Motor neuron (in vitro differentiated cells): ENCODE data around the gene SPEM3. TPM values are rescaled to one million over a fixed set of nuclear protein-coding genes. Genes with fewer than 3 reads are reported as not detected.

ENCODE experiments used
- ATAC-seq, 8 experiments: fragments of 200-7000 bp; cut with Tn5 transposase; replicated peaks in 6 of 8; 2 replicates each; pipeline ENCODE4 v1.8.0; 2021; ENCODE audit warnings: mild to moderate bottlenecking in 8 of 8, moderate library complexity in 8 of 8
- H3K27ac ChIP-seq, 2 donors: fragments of 250-450 bp; sonication (Bioruptor Pico); 2 replicates each; pipeline ENCODE4 v1.9.0; 2021; ENCODE audit warnings: antibody characterized with exemption in 2 of 2, mild to moderate bottlenecking in 2 of 2, moderate library complexity in 1 of 2
- H3K4me1 ChIP-seq, 2 donors: fragments of 250-450 bp; sonication (Bioruptor Pico); replicated peaks in 1 of 2; 2 replicates each; pipeline ENCODE4 v1.6.1; 2021; ENCODE audit warnings: antibody characterized with exemption in 2 of 2, mild to moderate bottlenecking in 2 of 2, moderate library complexity in 1 of 2
- H3K4me3 ChIP-seq, 5 donors: fragments of 250-450 bp; sonication (Bioruptor Pico); 2 replicates each; pipeline ENCODE4 v1.9.0; 2021; ENCODE audit warnings: antibody characterized with exemption in 5 of 5, mild to moderate bottlenecking in 5 of 5, moderate library complexity in 4 of 5
- WGBS, 10 experiments: fragments of 450-650 bp; shearing (Covaris generic); methylation state at CpG; one replicate each; pipeline ENCODE4 v1.0.0; 2022; 5-methylcytosine and 5-hydroxymethylcytosine counted together
- in situ Hi-C, 9 experiments: fragments of 400-800 bp; cut with MboI; loops; one replicate each; pipeline ENCODE4 v1.15.0; 2021; ENCODE audit warnings: low sequenced_read_pairs in 9 of 9, low pct_unique_long_range_greater_than_20kb in 2 of 9; ENCODE audit not compliant: unreplicated experiment in 9 of 9
- total RNA-seq, 8 experiments: library from RNA; unstranded; fragments of 300-600 nt; gene quantifications; 2 replicates each; pipeline versions ENCODE4 v1.2.3 to v1.2.4, GENCODE V29; 2022

SPEM3 gene
- 1 to 10 TPM in 1 of 8 experiments, under 1 TPM in 5, not detected in 2; 0.13 to 1.0 (median 0.32) TPM for total RNA-seq

- no peak for ATAC-seq
- 17 to 67% (median 46%) methylated on average over 1 to 3 of the region's 5 CpGs; no CpG with 5 or more reads in 2 of the 10 experiments for WGBS, 10 experiments
Observed at GRCh38 chr17:7428557-7428956, at the start of gene SPEM3. TSS of gene SPEM3 (plus strand) at chr17:7428857. CDS start at chr17:7428903, 46 bp downstream.

GRCh38 chr17:7379134-7379533 is 49.5 kb upstream of the SPEM3 start:
- WGBS, 10 experiments, result 67 to 100% (median 88%) methylated on average over 1 to 3 of the region's 3 CpGs
- in situ Hi-C loops, result no loop called here
- H3K4me1 ChIP-seq, result peaks cover 4 to 7% of the 10 kb centered on the region in 2 donors
- H3K27ac ChIP-seq, result no peak overlapping the region
- no peak for ATAC-seq
- no peak overlapping the region for H3K4me3 ChIP-seq

More at GRCh38 chr17:7428557-7428956, at the start of gene SPEM3:
- no peak within 1 kb of the TSS for H3K4me3 ChIP-seq
- H3K27ac ChIP-seq, result no peak within 1 kb of the TSS
- in situ Hi-C loops, result no loop called here
- peaks cover 0 to 4% of the 10 kb centered on the region in 2 donors for H3K4me1 ChIP-seq

GRCh38 chr17:7380321-7380720 is 48.3 kb upstream of the SPEM3 start:
- no peak overlapping the region for H3K4me3 ChIP-seq
- H3K27ac ChIP-seq, result no peak overlapping the region
- in situ Hi-C loops, result no loop called here
- 0 to 82% (median 32%) methylated on average over 2 to 7 of the region's 7 CpGs; no CpG with 5 or more reads in 5 of the 10 experiments for WGBS, 10 experiments
- ATAC-seq, result peak in 4 of 8 experiments; percentile 2 to 77 (median 56)
- peaks cover 10 to 15% of the 10 kb centered on the region in 2 donors for H3K4me1 ChIP-seq

- Histone ChIP-seq H3K27ac (no peak within 1 kb of the TSS), H3K4me3 (peak within 1 kb of the TSS in 2 of 5 donors; percentile 7 to 8), H3K4me1 (peaks cover 10 to 15% of the 10 kb centered on the region in 2 donors)
- in situ Hi-C loops, result no loop called here
- peak in 4 of 8 experiments; percentile 2 to 70 (median 47) for ATAC-seq
- WGBS, 10 experiments, result 0 to 60% (median 6%) methylated on average over 1 to 17 of the region's 52 CpGs; no CpG with 5 or more reads in 6 of the 10 experiments
Observed at GRCh38 chr17:7380855-7381683, 47.6 kb upstream of the SPEM3 start, which contains the start of gene TNK1. TSS of gene TNK1 (plus strand) at chr17:7381089. CDS start at chr17:7382927, 1,838 bp downstream.

- Histone ChIP-seq H3K4me3 (no peak overlapping the region), H3K27ac (no peak overlapping the region), H3K4me1 (peaks cover 10 to 15% of the 10 kb centered on the region in 2 donors)
- no peak for ATAC-seq
- WGBS, 10 experiments, result 20 to 100% (median 83%) methylated on average over 1 to 4 of the region's 10 CpGs; no CpG with 5 or more reads in 4 of the 10 experiments
- in situ Hi-C loops, result no loop called here
Observed at GRCh38 chr17:7382901-7383300, 45.8 kb upstream of the SPEM3 start.

DNA sequence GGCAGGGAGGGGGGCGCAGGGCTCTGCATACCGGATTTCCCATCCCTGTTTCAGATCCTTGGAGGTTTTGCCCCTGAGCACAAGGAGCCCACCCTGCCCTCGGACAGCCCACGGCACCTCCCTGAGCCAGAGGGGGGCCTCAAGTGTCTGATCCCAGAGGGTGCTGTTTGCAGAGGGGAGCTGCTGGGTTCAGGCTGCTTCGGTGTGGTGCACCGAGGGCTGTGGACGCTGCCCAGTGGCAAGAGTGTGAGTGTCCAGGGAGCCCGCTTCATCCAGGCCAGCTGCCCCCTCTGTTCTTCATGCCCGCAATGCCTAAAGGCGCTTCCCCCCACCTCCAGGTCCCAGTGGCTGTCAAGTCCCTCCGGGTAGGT is 45.3 kb upstream of the SPEM3 start:
- H3K4me3 ChIP-seq, result no peak overlapping the region
- WGBS, 10 experiments, result no CpG with 5 or more reads among the region's 11 CpGs
- peaks cover 10 to 15% of the 10 kb centered on the region in 2 donors for H3K4me1 ChIP-seq
- H3K27ac ChIP-seq, result no peak overlapping the region
- in situ Hi-C loops, result no loop called here
- no peak for ATAC-seq

- peak in 7 of 8 experiments; percentile 75 to 97 (median 94) for ATAC-seq
- Histone ChIP-seq H3K4me1 (peaks cover 10 to 15% of the 10 kb centered on the region in 2 donors), H3K27ac (no peak overlapping the region), H3K4me3 (peak overlapping the region; percentile 16 to 29 (median 23))
- in situ Hi-C loops, result no loop called here
- WGBS, 10 experiments, result 19% methylated on average over 9 of the region's 65 CpGs; no CpG with 5 or more reads in 9 of the 10 experiments
Observed at GRCh38 chr17:7383742-7384488, 44.7 kb upstream of the SPEM3 start.

DNA sequence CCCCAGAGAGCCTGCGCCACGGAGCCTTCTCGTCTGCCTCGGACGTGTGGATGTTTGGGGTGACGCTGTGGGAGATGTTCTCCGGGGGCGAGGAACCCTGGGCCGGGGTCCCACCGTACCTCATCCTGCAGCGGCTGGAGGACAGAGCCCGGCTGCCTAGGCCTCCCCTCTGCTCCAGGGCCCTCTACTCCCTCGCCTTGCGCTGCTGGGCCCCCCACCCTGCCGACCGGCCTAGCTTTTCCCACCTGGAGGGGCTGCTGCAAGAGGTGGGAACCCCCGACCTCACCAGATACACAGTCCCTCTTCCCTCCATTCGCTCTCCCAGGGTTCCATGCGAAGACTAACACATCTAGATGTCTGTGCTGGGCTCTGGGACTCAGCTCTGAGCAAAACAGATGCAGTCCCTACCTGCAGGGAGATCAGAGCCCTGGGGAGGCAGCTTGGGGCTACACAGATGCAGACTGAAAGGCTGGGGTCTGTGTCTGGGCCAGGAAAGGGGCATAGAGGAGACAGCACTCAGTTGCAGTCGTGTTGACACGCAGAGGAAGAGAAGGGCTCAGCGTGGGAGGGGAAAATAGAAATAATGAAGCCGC is 44.1 kb upstream of the SPEM3 start:
- Histone ChIP-seq H3K27ac (no peak overlapping the region), H3K4me3 (peak overlapping the region; percentile 16 to 29 (median 23)), H3K4me1 (peaks cover 10 to 15% of the 10 kb centered on the region in 2 donors)
- peak in 2 of 8 experiments; percentile 4 to 7 for ATAC-seq
- in situ Hi-C loops, result no loop called here
- WGBS, 10 experiments, result 50 to 92% methylated on average over 2 to 5 of the region's 23 CpGs; no CpG with 5 or more reads in 8 of the 10 experiments

- ATAC-seq, result no peak
- Histone ChIP-seq H3K27ac (no peak overlapping the region), H3K4me3 (no peak overlapping the region), H3K4me1 (peaks cover 14 to 16% of the 10 kb centered on the region in 2 donors)
- 80 to 93% (median 89%) methylated on average over 3 to 4 of the region's 10 CpGs; no CpG with 5 or more reads in 6 of the 10 experiments for WGBS, 10 experiments
- in situ Hi-C loops, result no loop called here
Observed at GRCh38 chr17:7388856-7389255, 39.8 kb upstream of the SPEM3 start.

DNA sequence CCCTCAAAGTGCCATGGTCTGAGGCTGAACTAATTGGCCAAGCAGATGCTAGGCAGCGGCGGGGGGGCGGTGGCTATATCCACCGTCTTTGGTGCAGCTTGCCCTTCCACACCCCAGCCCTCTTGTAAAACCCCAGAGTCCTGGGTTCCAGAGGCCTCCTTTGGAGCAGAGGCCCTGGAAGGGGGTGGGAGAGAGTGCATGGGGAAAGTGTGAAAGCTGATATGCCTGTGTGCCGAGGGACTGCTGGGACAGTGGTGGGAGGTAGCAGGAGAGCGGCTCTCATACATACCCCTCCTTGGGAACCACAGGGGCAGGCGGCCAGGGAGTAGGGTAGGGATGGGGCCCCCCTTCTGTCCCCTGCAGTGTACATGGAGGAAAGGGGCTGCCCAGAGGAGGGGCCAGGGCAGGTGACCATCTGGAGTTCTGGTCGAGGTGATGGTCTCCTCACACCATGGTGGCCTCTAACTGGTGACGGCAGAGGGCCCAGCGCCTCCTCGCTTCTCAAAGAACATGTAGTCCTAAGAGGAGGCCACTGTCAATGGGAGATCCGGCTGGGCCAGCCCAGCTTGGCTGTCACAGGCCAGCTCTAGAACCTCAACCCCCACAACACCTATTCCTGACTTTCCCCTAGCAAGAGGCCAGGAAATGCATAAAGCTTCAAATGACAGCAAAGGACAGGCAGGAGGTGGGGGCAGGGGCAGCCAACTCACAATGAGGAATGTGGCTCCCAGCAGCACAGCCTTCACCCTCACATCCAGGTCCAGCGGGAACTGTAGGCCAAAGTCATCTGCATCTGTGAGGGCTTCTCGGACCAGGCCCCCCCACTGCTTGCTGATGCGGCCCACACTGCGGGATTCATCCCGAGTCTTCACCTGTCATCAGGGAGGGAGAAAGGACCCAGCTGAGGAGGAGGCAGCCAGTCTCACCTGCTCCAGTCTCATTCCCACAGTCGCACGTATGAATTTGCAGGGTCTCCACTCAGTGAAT is 38.4 kb upstream of the SPEM3 start:
- no peak overlapping the region for H3K27ac ChIP-seq
- 55 to 100% (median 70%) methylated on average over 2 to 6 of the region's 19 CpGs; no CpG with 5 or more reads in 5 of the 10 experiments for WGBS, 10 experiments
- in situ Hi-C loops, result no loop called here

DNA sequence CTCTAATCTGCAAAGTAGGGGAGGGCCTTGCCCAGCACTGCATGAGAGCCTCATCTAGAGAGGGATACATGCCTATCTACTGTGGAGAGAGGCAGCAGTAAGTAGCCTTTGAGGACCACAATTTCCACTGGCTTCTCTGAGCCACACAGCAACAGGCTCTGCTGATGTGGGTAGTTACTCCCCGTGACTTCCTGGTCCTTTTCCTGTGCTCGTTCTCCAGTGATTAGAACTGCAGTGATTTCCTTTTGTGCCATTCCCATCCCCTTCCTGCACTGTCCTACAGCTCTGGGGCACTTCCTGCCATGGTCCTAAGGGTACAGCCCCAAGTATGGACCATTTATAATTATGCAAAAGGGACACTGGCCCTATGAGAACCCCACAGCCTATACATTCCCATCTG is 37.4 kb upstream of the SPEM3 start:
- no peak for ATAC-seq
- 62 to 100% (median 85%) methylated on average over 2 of the region's 2 CpGs; no CpG with 5 or more reads in 5 of the 10 experiments for WGBS, 10 experiments
- no peak overlapping the region for H3K4me3 ChIP-seq
- in situ Hi-C loops, result no loop called here
- no peak overlapping the region for H3K27ac ChIP-seq
- peaks cover 14 to 15% of the 10 kb centered on the region in 2 donors for H3K4me1 ChIP-seq

More for the DNA sequence above, 38.4 kb upstream of the SPEM3 start:
- Histone ChIP-seq H3K4me1 (peaks cover 11 to 12% of the 10 kb centered on the region in 2 donors), H3K4me3 (no peak overlapping the region)
- ATAC-seq, result no peak
